Upper lobe of right lung (tissue), 1 donor: ENCODE results near the gene ABLIM3. TPM values are rescaled to one million over a fixed set of nuclear protein-coding genes. Genes with fewer than 3 reads are reported as not detected.

Source experiments
- ATAC-seq: fragments of 200-7000 bp; cut with Tn5 transposase; one replicate; pipeline ENCODE4 v1.9.1; 2020; ENCODE audit warnings: mild to moderate bottlenecking, moderate library complexity
- DNase-seq: peaks from one replicate; pipeline ENCODE4 v3.0.0-alpha.2; 2020
- H3K27ac ChIP-seq: fragments of 200-600 bp; one replicate; pipeline ENCODE4 v1.8.0; 2022
- H3K27me3 ChIP-seq: fragments of 200-600 bp; one replicate; pipeline ENCODE4 v1.8.0; 2022; ENCODE audit warnings: mild to moderate bottlenecking
- H3K36me3 ChIP-seq: fragments of 200-600 bp; one replicate; pipeline ENCODE4 v1.8.0; 2022
- H3K4me1 ChIP-seq: fragments of 200-600 bp; one replicate; pipeline ENCODE4 v1.8.0; 2022
- H3K4me3 ChIP-seq: fragments of 200-600 bp; one replicate; pipeline ENCODE4 v1.8.0; 2022; ENCODE audit warnings: mild to moderate bottlenecking
- H3K9me3 ChIP-seq: fragments of 200-600 bp; one replicate; pipeline ENCODE4 v1.8.0; 2022
- intact Hi-C: fragments of 100-400 bp; cut with DNase I; formaldehyde crosslinking; loops from one replicate; pipeline ENCODE4 v1.11.0; 2022
- total RNA-seq: library from RNA; stranded (reverse); fragmentation: NEBNext Ultra II Directional; extraction: Animal tissue kit (Norgen Biotek cat#: 25700); gene quantifications from one replicate; pipeline ENCODE4 v1.2.1, GENCODE V29; 2021
- TF ChIP-seq, protein P1 (sequence below): fragments of 200-600 bp; IDR thresholded peaks from one replicate; pipeline ENCODE4 v1.8.0; 2022; ENCODE audit warnings: antibody characterized with exemption
- donor health status: DM: no; HTN: yes; CAD: no; lungs with severe emphysema.

The ABLIM3 gene
- total RNA-seq, 1 donor from 2014 or later: 31.9 TPM

DNA sequence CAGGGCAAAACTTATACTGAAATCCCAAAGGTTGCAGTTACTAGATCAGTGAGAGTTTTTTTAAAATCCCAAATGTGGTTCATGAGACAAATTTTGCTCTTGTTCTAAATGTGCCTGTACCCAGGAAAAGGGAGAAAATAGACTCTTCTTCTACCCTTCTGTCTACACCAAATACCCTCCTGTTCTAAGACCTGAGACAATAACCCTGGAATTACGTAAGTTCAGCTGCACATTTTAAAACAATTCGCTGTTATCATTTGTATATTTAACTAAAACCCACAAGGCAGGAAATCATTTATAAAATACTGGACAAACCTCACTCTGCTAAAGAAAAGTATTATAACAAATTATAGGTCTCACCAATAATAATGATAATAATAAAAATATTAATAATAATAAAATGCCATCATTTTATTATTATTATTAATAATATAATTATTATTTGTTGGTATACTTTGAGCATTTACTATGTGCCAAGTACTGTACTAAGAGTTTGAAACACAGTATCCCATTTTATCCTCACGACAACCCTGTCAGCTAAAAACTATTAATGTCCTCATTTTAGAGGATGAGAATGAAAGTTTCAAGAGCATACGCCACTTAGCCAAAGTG is 80.5 kb downstream of the ABLIM3 start:
- H3K4me3 ChIP-seq: no peak overlapping the region
- no peak overlapping the region for H3K27ac ChIP-seq
- no peaks in the 10 kb centered on the region for H3K27me3 ChIP-seq
- H3K9me3 ChIP-seq: no peaks in the 10 kb centered on the region
- peaks cover 38% of the 10 kb centered on the region for H3K4me1 ChIP-seq
- intact Hi-C loops: no loop called here
- H3K36me3 ChIP-seq: no peaks in the 10 kb centered on the region
- ATAC-seq: no peak
- TF ChIP-seq, protein P1, sequence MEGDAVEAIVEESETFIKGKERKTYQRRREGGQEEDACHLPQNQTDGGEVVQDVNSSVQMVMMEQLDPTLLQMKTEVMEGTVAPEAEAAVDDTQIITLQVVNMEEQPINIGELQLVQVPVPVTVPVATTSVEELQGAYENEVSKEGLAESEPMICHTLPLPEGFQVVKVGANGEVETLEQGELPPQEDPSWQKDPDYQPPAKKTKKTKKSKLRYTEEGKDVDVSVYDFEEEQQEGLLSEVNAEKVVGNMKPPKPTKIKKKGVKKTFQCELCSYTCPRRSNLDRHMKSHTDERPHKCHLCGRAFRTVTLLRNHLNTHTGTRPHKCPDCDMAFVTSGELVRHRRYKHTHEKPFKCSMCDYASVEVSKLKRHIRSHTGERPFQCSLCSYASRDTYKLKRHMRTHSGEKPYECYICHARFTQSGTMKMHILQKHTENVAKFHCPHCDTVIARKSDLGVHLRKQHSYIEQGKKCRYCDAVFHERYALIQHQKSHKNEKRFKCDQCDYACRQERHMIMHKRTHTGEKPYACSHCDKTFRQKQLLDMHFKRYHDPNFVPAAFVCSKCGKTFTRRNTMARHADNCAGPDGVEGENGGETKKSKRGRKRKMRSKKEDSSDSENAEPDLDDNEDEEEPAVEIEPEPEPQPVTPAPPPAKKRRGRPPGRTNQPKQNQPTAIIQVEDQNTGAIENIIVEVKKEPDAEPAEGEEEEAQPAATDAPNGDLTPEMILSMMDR: no peak
- no peak for DNase-seq

GRCh38 chr5:149223081-149223848 is 82.0 kb downstream of the ABLIM3 start:
- no peak overlapping the region for H3K27ac ChIP-seq
- no peaks in the 10 kb centered on the region for H3K36me3 ChIP-seq
- TF ChIP-seq, protein P1: no peak
- ATAC-seq (peak; percentile 37), DNase-seq (no peak)
- H3K4me1 ChIP-seq: peaks cover 33% of the 10 kb centered on the region
- no peaks in the 10 kb centered on the region for H3K9me3 ChIP-seq
- H3K4me3 ChIP-seq: no peak overlapping the region
- H3K27me3 ChIP-seq: no peaks in the 10 kb centered on the region
- intact Hi-C loops: no loop called here

DNA sequence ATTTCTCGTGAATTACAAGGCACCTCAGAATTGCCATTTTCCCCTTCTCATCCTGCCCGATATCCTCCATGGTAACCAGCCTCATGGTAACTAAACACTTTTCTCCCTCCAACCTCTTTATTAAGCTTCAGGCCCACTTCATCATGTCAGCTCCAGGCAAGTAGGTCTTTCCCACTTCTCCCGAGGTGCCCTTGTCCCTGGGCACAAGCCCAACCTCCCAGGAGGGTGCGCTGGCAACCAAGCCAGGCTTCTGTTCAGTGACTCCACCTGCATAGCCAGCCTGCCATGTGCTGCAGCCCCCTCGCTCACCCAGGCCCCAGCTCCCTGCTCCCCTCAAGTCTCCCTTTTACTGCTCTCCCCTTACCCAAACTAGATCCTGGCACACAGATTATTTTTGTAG is 83.0 kb downstream of the ABLIM3 start:
- DNase-seq (no peak), ATAC-seq (peak; percentile 23)
- peaks cover 40% of the 10 kb centered on the region for H3K4me1 ChIP-seq
- no peaks in the 10 kb centered on the region for H3K36me3 ChIP-seq
- H3K4me3 ChIP-seq: no peak overlapping the region
- intact Hi-C loops: no loop called here
- TF ChIP-seq, protein P1: no peak
- H3K27ac ChIP-seq: no peak overlapping the region
- no peaks in the 10 kb centered on the region for H3K9me3 ChIP-seq
- no peaks in the 10 kb centered on the region for H3K27me3 ChIP-seq

GRCh38 chr5:149227168-149227826 is 86.0 kb downstream of the ABLIM3 start:
- H3K4me3 ChIP-seq: no peak overlapping the region
- H3K9me3 ChIP-seq: no peaks in the 10 kb centered on the region
- intact Hi-C loops: no loop called here
- DNase-seq (no peak), ATAC-seq (no peak)
- peaks cover 26% of the 10 kb centered on the region for H3K4me1 ChIP-seq
- TF ChIP-seq, protein P1: no peak
- H3K27me3 ChIP-seq: no peaks in the 10 kb centered on the region
- H3K36me3 ChIP-seq: no peaks in the 10 kb centered on the region
- no peak overlapping the region for H3K27ac ChIP-seq

GRCh38 chr5:149228618-149229297 is 87.5 kb downstream of the ABLIM3 start:
- DNase-seq (no peak), ATAC-seq (peak; percentile 97)
- no peak overlapping the region for H3K4me3 ChIP-seq
- intact Hi-C loops: no loop called here
- H3K36me3 ChIP-seq: no peaks in the 10 kb centered on the region
- no peaks in the 10 kb centered on the region for H3K9me3 ChIP-seq
- H3K27me3 ChIP-seq: no peaks in the 10 kb centered on the region
- H3K4me1 ChIP-seq: peaks cover 25% of the 10 kb centered on the region
- peak overlapping the region; percentile 27 for H3K27ac ChIP-seq
- TF ChIP-seq, protein P1: peak; percentile 81
